ENCODE results near the gene CCDC159.

Gene CCDC159

GRCh38 chr19:11397089-11397610 is 50.8 kb downstream of the CCDC159 start:
- DNase-seq, result no peak

DNA sequence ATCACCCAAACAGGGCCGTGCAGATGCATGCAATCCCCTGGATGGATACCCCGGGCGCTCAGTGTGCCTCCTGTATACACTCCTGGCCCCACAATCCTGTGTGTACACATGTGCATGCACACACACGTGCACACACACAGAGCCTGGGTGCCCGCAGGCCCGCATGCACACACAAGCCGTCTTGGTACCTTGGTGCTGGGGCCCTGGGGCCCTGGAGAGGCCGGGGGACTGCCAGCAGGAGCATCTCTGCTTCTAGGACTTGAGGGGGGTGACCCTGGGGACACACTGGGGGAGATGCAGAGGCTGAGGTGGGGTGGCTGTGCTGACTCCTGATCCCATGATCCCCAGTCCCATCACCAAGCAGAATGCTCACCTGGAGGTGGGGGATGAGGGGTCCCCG is 53.3 kb downstream of the CCDC159 start:
- DNase-seq, result no peak

- DNase-seq, result no peak
Observed at GRCh38 chr19:11400798-11401197, 54.5 kb downstream of the CCDC159 start.

DNA sequence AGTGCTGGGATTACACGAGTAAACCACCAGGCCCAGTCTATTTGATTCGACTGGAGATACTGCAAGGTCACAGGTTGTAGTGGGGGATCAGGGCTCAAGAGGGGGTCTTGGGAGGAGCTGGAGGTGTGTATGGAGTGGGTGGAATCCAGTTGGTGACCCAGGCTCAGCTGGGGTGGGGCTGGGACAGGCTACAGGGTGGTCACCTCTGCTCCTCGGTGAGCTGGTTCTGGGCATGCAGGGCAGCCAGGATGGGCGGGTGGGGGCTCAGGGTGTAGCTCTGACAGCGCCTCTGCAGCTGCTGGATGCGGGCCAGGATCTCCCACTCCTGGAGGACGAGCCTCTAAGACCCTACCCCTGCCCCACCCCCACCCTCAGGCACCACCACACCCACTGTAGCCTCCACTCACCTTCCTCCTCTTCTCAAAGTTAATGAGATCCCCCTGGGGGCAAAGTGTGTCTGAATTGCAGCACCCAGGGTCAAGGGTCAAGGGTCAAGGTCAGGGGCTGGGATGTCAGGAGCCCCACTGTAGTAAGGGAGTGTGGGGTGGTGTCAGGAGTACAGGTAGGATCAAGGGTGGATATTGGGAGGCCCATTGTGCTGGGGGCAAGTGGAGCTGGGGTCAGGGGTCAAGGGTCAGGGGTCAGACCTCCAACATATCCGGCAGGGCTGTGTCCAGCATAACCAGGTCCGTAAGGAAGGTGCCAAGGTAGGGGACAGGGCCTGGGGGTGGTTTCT is 55.7 kb downstream of the CCDC159 start:
- DNase-seq, result no peak

Measured in SW 1271 (cell line).